SH-SY5Y (cell line): ENCODE results near the gene ZNF613.

Experiments used
- GATA2 ChIP-seq: IDR thresholded peaks from 2 replicates; pipeline ENCODE4 v1.6.1; 2011; ENCODE audit warnings: mild to moderate bottlenecking, low read depth, low read length
- GATA3 ChIP-seq: IDR thresholded peaks from 2 replicates; pipeline ENCODE4 v1.6.1; 2011; ENCODE audit warnings: low read depth, mild to moderate bottlenecking, low read length, moderate library complexity

GRCh38 chr19:51926784-51927741, at the start of gene ZNF613:
- no peak for TF ChIP-seq GATA2
- no peak for TF ChIP-seq GATA3
